Breast epithelium (tissue), 3 donors: ENCODE results near the gene SNX13.

Experiments used
- POLR2A ChIP-seq: fragments of 450-650 bp; IDR thresholded peaks from one replicate; pipeline ENCODE4 v1.6.1; 2016; ENCODE audit warnings: antibody characterized with exemption, mild to moderate bottlenecking, moderate library complexity
- POLR2AphosphoS5 ChIP-seq, 3 donors: sonication (generic); formaldehyde crosslinking; IDR thresholded peaks; one replicate each; pipeline ENCODE4 v1.6.1; 2017; ENCODE audit warnings: antibody characterized with exemption in 3 of 3
- TF ChIP-seq, protein P1 (sequence below), 3 donors: fragments of 450-650 bp; IDR thresholded peaks; one replicate each; pipeline ENCODE4 v1.5.1; 2016 to 2017; ENCODE audit warnings: antibody characterized with exemption in 3 of 3, mild to moderate bottlenecking in 3 of 3, moderate library complexity in 3 of 3

DNA sequence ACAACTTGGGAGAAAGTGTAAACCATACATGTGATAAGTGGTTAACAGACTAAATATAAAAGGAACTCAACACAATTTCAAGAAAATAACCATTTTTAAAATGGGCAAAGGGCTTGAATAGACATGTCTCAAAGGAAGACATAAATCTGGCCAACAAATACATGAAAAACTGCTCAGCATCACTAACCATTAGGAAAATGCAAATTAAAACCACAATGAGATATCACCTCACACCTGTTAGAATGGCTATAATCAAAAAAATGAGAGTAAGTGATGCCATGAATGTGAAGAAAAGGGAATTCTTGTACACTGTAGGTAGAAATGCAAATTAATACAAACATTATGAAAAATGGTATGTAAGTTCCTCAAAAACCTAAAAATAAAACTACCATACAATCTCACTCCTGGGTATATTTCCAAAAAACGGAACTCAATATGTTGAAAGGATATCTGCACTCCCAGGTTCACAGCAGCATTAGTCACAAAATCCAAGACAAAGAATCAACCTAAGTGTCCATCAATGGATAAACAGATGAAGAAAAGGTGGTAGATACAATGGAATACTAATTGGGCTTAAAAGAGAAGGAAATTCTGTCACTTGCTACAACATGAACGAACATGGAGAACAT lies 5.6 kb downstream of the SNX13 start:
- TF ChIP-seq, protein P1, sequence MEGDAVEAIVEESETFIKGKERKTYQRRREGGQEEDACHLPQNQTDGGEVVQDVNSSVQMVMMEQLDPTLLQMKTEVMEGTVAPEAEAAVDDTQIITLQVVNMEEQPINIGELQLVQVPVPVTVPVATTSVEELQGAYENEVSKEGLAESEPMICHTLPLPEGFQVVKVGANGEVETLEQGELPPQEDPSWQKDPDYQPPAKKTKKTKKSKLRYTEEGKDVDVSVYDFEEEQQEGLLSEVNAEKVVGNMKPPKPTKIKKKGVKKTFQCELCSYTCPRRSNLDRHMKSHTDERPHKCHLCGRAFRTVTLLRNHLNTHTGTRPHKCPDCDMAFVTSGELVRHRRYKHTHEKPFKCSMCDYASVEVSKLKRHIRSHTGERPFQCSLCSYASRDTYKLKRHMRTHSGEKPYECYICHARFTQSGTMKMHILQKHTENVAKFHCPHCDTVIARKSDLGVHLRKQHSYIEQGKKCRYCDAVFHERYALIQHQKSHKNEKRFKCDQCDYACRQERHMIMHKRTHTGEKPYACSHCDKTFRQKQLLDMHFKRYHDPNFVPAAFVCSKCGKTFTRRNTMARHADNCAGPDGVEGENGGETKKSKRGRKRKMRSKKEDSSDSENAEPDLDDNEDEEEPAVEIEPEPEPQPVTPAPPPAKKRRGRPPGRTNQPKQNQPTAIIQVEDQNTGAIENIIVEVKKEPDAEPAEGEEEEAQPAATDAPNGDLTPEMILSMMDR (IDR thresholded peaks at IDR 0.05): no peak
- TF ChIP-seq POLR2A (no peak), POLR2AphosphoS5 (IDR thresholded peaks at IDR 0.05) (no peak)
